CD4-positive, alpha-beta T cell (primary cell): ENCODE data around the gene PSENEN. TPM values are rescaled to one million over a fixed set of nuclear protein-coding genes. Genes with fewer than 3 reads are reported as not detected.
A peak's percentile ranks its signal among the peaks of the same experiment; 100 is the strongest.

Experiments used
- ATAC-seq: fragments of 200-7000 bp; cut with Tn5 transposase; one replicate; pipeline ENCODE4 v1.10.0; 2022; ENCODE audit warnings: mild to moderate bottlenecking; ENCODE audit not compliant: poor library complexity
- CTCF ChIA-PET: fragments of 350-600 bp; sonication (Branson Sonifier 250); formaldehyde crosslinking; loops from one replicate; lab custom pipeline; 2021; ENCODE audit warnings: antibody characterized with exemption, inconsistent platforms; lab: Charles Lee
- POLR2A ChIA-PET: fragments of 350-600 bp; sonication (Branson Sonifier 250); formaldehyde crosslinking; loops from one replicate; lab custom pipeline; 2021; ENCODE audit warnings: antibody characterized with exemption, inconsistent platforms; lab: Charles Lee
- DNase-seq, 14 experiments: peaks; one replicate each; pipeline ENCODE4 v3.0.0-alpha.2; 2013 to 2020; ENCODE audit warnings: mixed read lengths in 2 of 14
- H3K27ac ChIP-seq, 2 donors: one replicate each; pipeline versions ENCODE4 v1.5.1 to v1.7.0; 2013; ENCODE audit warnings: low read length in 2 of 2, low read depth in 1 of 2, mild to moderate bottlenecking in 1 of 2
- H3K27me3 ChIP-seq, 2 experiments: 1 replicate in 1 of 2; 2 replicates in 1 of 2; pipeline versions ENCODE4 v1.6.1 to v1.7.0; 2013; ENCODE audit warnings: low read length in 2 of 2, control low read depth in 1 of 2, mild to moderate bottlenecking in 1 of 2, moderate library complexity in 1 of 2; ENCODE audit not compliant: insufficient read depth in 2 of 2, control insufficient read depth in 1 of 2
- H3K36me3 ChIP-seq: one replicate; pipeline ENCODE4 v1.6.1; 2013; ENCODE audit warnings: low read length, control low read depth; ENCODE audit not compliant: insufficient read depth
- H3K4me1 ChIP-seq: one replicate; pipeline ENCODE4 v1.6.1; 2013; ENCODE audit warnings: low read length, control low read depth; ENCODE audit not compliant: insufficient read depth
- H3K4me3 ChIP-seq: one replicate; pipeline ENCODE4 v1.5.1; 2013; ENCODE audit warnings: mild to moderate bottlenecking, low read length, moderate library complexity
- H3K9me3 ChIP-seq, 2 experiments: 1 replicate in 1 of 2; 2 replicates in 1 of 2; pipeline versions ENCODE4 v1.6.1 to v1.7.0; 2013; ENCODE audit warnings: low read length in 2 of 2, mild to moderate bottlenecking in 2 of 2, control low read depth in 1 of 2, moderate library complexity in 1 of 2; ENCODE audit not compliant: control insufficient read depth in 1 of 2, insufficient read depth in 1 of 2
- H3K27ac Mint-ChIP-seq: one replicate; pipeline ENCODE4 v1.8.0; 2020; ENCODE audit warnings: mixed read lengths
- H3K27me3 Mint-ChIP-seq: one replicate; pipeline ENCODE4 v1.8.0; 2021; ENCODE audit warnings: mixed read lengths
- H3K36me3 Mint-ChIP-seq: one replicate; pipeline ENCODE4 v1.8.0; 2021; ENCODE audit warnings: low read depth, mixed read lengths
- H3K4me1 Mint-ChIP-seq: one replicate; pipeline ENCODE4 v1.8.0; 2021; ENCODE audit warnings: low read depth, mixed read lengths
- H3K4me3 Mint-ChIP-seq: one replicate; pipeline ENCODE4 v1.8.0; 2020; ENCODE audit warnings: mild to moderate bottlenecking, mixed read lengths
- H3K9me3 Mint-ChIP-seq: one replicate; pipeline ENCODE4 v1.8.0; 2020; ENCODE audit warnings: mixed read lengths
- CTCF ChIP-seq: fragments of 200-600 bp; IDR thresholded peaks from one replicate; pipeline ENCODE4 v1.8.0; 2022; ENCODE audit warnings: antibody characterized with exemption, mild to moderate bottlenecking
- intact Hi-C, 2 experiments: fragments of 100-400 bp; cut with DNase I in 1 of 2; cut with micrococcal nuclease in 1 of 2; formaldehyde crosslinking; loops; one replicate each; pipeline versions ENCODE4 v1.15.1 to v1.9.0; 2023 to 2025; cut with DNase I, micrococcal nuclease
- total RNA-seq, 174 experiments: library from RNA in 2 of 174; stranded (reverse) in 2 of 174; gene quantifications; one replicate each; pipeline ENCODE4 v1.2.3 and lab custom pipeline; 2021 to 2026

The PSENEN gene
- total RNA-seq, 2 experiments from 2014 or later, result 7.3 to 9.4 TPM

DNA sequence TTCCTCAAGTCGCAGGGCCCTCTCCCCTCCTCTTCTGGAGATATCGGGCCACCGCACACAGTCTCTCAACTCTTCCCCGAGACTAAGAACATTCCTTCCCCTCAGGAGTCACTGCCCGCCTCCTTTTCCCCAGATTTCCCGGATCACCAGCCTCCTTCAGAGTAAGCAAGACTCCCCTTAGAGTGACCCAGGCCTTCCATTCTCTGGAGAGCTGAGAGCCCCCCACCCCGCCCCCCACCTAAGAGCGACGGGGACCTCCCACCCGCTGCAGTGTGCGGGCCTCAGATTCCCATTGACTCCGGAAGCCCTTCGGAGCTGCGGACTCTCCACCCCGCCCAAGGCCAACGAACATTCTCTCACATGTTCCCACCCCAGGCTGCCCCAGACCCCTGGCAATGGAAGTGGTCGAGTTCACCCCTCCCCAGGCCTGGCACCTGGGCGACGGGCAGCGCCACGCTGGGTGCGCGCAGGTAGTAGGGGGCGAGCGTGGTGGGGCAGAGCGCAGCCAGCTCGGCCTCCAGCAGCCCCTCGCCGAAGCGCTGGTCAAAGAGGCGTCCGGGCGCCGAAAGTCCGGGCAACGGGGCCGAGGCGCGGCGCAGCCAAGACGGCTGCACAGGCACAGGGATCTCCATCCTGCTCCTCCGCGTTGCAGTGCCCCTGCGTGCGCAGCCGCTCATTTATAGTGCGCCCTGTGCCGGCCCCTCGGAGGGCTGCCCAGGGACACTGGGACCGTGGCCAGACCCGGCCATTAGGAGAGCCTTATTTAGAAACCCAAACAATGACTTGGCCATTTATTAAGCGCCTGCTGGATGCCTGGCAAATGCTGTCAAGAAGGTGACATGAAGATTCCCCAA is 11.2 kb downstream of the PSENEN start, which contains the start of gene HSPB6:
Gene HSPB6, minus strand, starts transcription at position 653 of the 854 bp plus-strand sequence. Its CDS starts 21 bp downstream, at position 632.
- H3K27ac ChIP-seq, result peak within 1 kb of the TSS in 1 of 2 donors; percentile 97
- POLR2A ChIA-PET, result interaction anchor here (0.9 to 1.3 kb wide), 5 partner anchors 8 to 54 kb away, joined by 3 to 12 read pairs (median 3); partner anchors contain the start of genes LIN37 and U2AF1L4
- peak within 1 kb of the TSS; percentile 88 for H3K27ac Mint-ChIP-seq
- intact Hi-C loops, result loop anchor here (1.0 to 10.0 kb wide), 6 partner anchors 8 to 928 kb away; partner anchors contain the start of genes COX6B1 (in 1 of the 2), ETV2 (in 1 of the 2), KMT2B (in 1 of the 2) and LIN37 (in 1 of the 2)
- no peaks in the 10 kb centered on the region for H3K9me3 ChIP-seq
- H3K4me1 ChIP-seq, result peaks cover 43% of the 10 kb centered on the region
- H3K36me3 ChIP-seq, result peaks cover 36% of the 10 kb centered on the region
- peaks cover 15% of the 10 kb centered on the region for H3K27me3 Mint-ChIP-seq
- no peak for TF ChIP-seq CTCF
- H3K9me3 Mint-ChIP-seq, result no peaks in the 10 kb centered on the region
- peaks cover 39% of the 10 kb centered on the region for H3K36me3 Mint-ChIP-seq
- DNase-seq, result peak in 1 of 14 experiments; percentile 35
- peaks cover 0 to 2% of the 10 kb centered on the region in 2 experiments for H3K27me3 ChIP-seq
- CTCF ChIA-PET, result no interaction called here
- H3K4me1 Mint-ChIP-seq, result peaks cover 41% of the 10 kb centered on the region
- peak within 1 kb of the TSS; percentile 81 for H3K4me3 ChIP-seq
- ATAC-seq, result no peak
- peak within 1 kb of the TSS; percentile 99 for H3K4me3 Mint-ChIP-seq

DNA sequence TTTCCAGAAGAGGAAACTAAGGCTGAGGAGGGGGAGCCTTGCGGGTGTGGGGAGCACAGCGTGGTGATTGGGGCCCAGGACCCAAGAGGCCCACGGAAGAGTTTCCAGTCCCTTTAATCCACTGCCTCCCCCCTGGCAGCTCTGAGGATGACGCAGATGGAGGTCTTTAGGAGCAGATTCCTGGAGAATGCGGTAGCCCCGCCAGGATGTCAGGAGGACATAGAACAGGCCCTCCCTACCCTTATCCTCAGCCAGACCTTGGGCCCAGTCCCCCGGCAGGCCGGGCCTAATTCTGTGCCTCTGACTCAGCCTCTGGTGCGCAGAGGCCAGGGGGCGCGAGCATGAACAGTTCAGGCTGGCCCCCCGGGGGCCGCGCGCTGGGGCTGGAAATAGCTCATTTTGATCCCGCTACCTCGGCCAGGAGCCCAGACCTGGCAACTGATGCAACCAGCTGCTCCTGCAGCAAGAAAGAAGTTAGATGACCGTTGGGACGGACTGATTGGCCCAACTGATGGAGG is 11.8 kb downstream of the PSENEN start:
- Histone ChIP-seq H3K4me3 (peak overlapping the region; percentile 81), H3K27ac (no peak overlapping the region), H3K27me3 (peaks cover 0 to 2% of the 10 kb centered on the region in 2 experiments), H3K36me3 (peaks cover 40% of the 10 kb centered on the region), H3K4me1 (peaks cover 43% of the 10 kb centered on the region), H3K9me3 (no peaks in the 10 kb centered on the region)
- no peak for ATAC-seq
- POLR2A ChIA-PET, result interaction anchor here (0.9 to 1.3 kb wide), 5 partner anchors 9 to 55 kb away, joined by 3 to 12 read pairs (median 3); partner anchors contain the start of genes LIN37 and U2AF1L4
- TF ChIP-seq CTCF, result no peak
- peak in 1 of 14 experiments; percentile 51 for DNase-seq
- peaks cover 15% of the 10 kb centered on the region for H3K27me3 Mint-ChIP-seq
- CTCF ChIA-PET, result no interaction called here
- intact Hi-C loops, result loop anchor here (1.0 to 10.0 kb wide), 6 partner anchors 9 to 928 kb away; partner anchors contain the start of genes COX6B1 (in 1 of the 2), ETV2 (in 1 of the 2), KMT2B (in 1 of the 2) and LIN37 (in 1 of the 2)
- H3K4me1 Mint-ChIP-seq, result peaks cover 41% of the 10 kb centered on the region
- H3K4me3 Mint-ChIP-seq, result peak overlapping the region; percentile 99
- H3K9me3 Mint-ChIP-seq, result no peaks in the 10 kb centered on the region
- H3K27ac Mint-ChIP-seq, result peak overlapping the region; percentile 88
- peaks cover 45% of the 10 kb centered on the region for H3K36me3 Mint-ChIP-seq
